PFSK-1 (cell line): ENCODE results near the gene LIMK2.

Experiments used
- FOXP2 ChIP-seq: optimal IDR thresholded peaks from 2 replicates; pipeline ENCODE3; 2011; ENCODE audit warnings: borderline replicate concordance, control low read depth, inconsistent platforms; ENCODE audit not compliant: insufficient read depth; ENCODE audit errors: extremely low read length, extremely low read depth
- POLR2AphosphoS5 ChIP-seq: IDR thresholded peaks from 2 replicates; pipeline ENCODE4 v1.6.1; 2012; ENCODE audit warnings: low read depth, mild to moderate bottlenecking, control low read depth, low read length, moderate library complexity
- REST ChIP-seq, 2 experiments: IDR thresholded peaks; 2 replicates each; pipeline versions ENCODE4 v1.6.1 to v1.8.0; 2011 to 2012; ENCODE audit warnings: low read depth in 2 of 2, low read length in 2 of 2, control low read depth in 1 of 2, inconsistent platforms in 1 of 2, mild to moderate bottlenecking in 1 of 2, moderate library complexity in 1 of 2; ENCODE audit not compliant: insufficient read depth in 1 of 2
- SIN3A ChIP-seq: IDR thresholded peaks from 2 replicates; pipeline ENCODE4 v1.6.1; 2012; ENCODE audit warnings: mild to moderate bottlenecking, low read length, moderate library complexity, borderline replicate concordance; ENCODE audit not compliant: insufficient read depth
- TAF1 ChIP-seq: IDR thresholded peaks from 2 replicates; pipeline ENCODE4 v1.6.1; 2012; ENCODE audit warnings: low read length, control low read depth, borderline replicate concordance; ENCODE audit not compliant: insufficient read depth

LIMK2 gene

GRCh38 chr22:31271026-31271425 lies 58.9 kb downstream of the LIMK2 start:
- no peak for TF ChIP-seq POLR2AphosphoS5
- no peak for TF ChIP-seq TAF1
- no peak for TF ChIP-seq FOXP2
- no peak for TF ChIP-seq SIN3A
- TF ChIP-seq REST (IDR thresholded peaks at IDR 0.05; ENCODE audit: insufficient read depth in 1 of 2, low read depth in 2 of 2, low read length in 2 of 2) = no peak

GRCh38 chr22:31271485-31271884 lies 59.4 kb downstream of the LIMK2 start:
- no peak for TF ChIP-seq POLR2AphosphoS5
- no peak for TF ChIP-seq FOXP2
- TF ChIP-seq REST (IDR thresholded peaks at IDR 0.05; ENCODE audit: insufficient read depth in 1 of 2, low read depth in 2 of 2, low read length in 2 of 2) = no peak
- TF ChIP-seq SIN3A = no peak
- no peak for TF ChIP-seq TAF1

GRCh38 chr22:31272522-31273446 lies 60.7 kb downstream of the LIMK2 start:
- no peak for TF ChIP-seq FOXP2
- TF ChIP-seq REST (IDR thresholded peaks at IDR 0.05; ENCODE audit: insufficient read depth in 1 of 2, low read depth in 2 of 2, low read length in 2 of 2) = no peak
- no peak for TF ChIP-seq SIN3A
- TF ChIP-seq TAF1 = no peak
- TF ChIP-seq POLR2AphosphoS5 = no peak

GRCh38 chr22:31274017-31274416 lies 61.9 kb downstream of the LIMK2 start:
- TF ChIP-seq TAF1 (no peak), SIN3A (no peak), FOXP2 (no peak), REST (IDR thresholded peaks at IDR 0.05; ENCODE audit: insufficient read depth in 1 of 2, low read depth in 2 of 2, low read length in 2 of 2) (no peak), POLR2AphosphoS5 (no peak)
